ENCODE measurements around the gene ARHGAP31. TPM values are rescaled to one million over a fixed set of nuclear protein-coding genes. Genes with fewer than 3 reads are reported as not detected.

Gene ARHGAP31
- total RNA-seq, 1 experiment from 2014 or later = 7.2 TPM

- ChIA-PET CTCF (interaction anchor here (0.7 to 1.9 kb wide), 3 partner anchors 12 to 160 kb away, joined by 3 to 4 read pairs (median 4); no protein-coding TSS in a partner anchor), POLR2A (no interaction called here)
- Mint-ChIP-seq H3K27me3 (ENCODE audit: low read depth) (peaks cover 3% of the 10 kb centered on the region; the same call in 1 of the 2 replicates), H3K27ac (no peak overlapping the region), H3K4me1 (peaks cover 40% of the 10 kb centered on the region), H3K4me3 (no peak overlapping the region), H3K9me3 (no peaks in the 10 kb centered on the region), H3K36me3 (peaks cover 2% of the 10 kb centered on the region; the same call in 1 of the 2 replicates)
- no peak for DNase-seq (ENCODE audit: low spot score)
- no peak for TF ChIP-seq GRHL2 (CRISPR knock-in tag; IDR thresholded peaks at IDR 0.05; ENCODE audit: insufficient replicate concordance, severe bottlenecking)
- no peak for TF ChIP-seq E2F5 (CRISPR knock-in tag; IDR thresholded peaks at IDR 0.05)
- TF ChIP-seq NFATC4 (CRISPR knock-in tag; IDR thresholded peaks at IDR 0.05) = no peak
- TF ChIP-seq ELF4 (CRISPR knock-in tag; IDR thresholded peaks at IDR 0.05; ENCODE audit: low read depth) = no peak
- TF ChIP-seq ZNF416 (CRISPR knock-in tag; IDR thresholded peaks at IDR 0.05) = no peak
- no peak for TF ChIP-seq ATF6 (CRISPR knock-in tag; IDR thresholded peaks at IDR 0.05)
- no peak for TF ChIP-seq ZNF138 (CRISPR knock-in tag; conservative IDR thresholded peaks at IDR 0.05)
- TF ChIP-seq NFE2L1 (CRISPR knock-in tag; IDR thresholded peaks at IDR 0.05) = no peak
- no peak for TF ChIP-seq FOXP4 (CRISPR knock-in tag; IDR thresholded peaks at IDR 0.05)
- no peak for TF ChIP-seq SMAD3 (CRISPR knock-in tag; IDR thresholded peaks at IDR 0.05; ENCODE audit: borderline replicate concordance)
- TF ChIP-seq PREB (CRISPR knock-in tag; IDR thresholded peaks at IDR 0.05; ENCODE audit: borderline replicate concordance) = no peak
- TF ChIP-seq TEAD1 (CRISPR knock-in tag; IDR thresholded peaks at IDR 0.05) = no peak
- TF ChIP-seq CREM (CRISPR knock-in tag; IDR thresholded peaks at IDR 0.05) = no peak
- no peak for TF ChIP-seq SOX15 (CRISPR knock-in tag; IDR thresholded peaks at IDR 0.05)
- TF ChIP-seq ETV6 (CRISPR knock-in tag; IDR thresholded peaks at IDR 0.05) = no peak
- no peak for TF ChIP-seq ZNF396 (CRISPR knock-in tag; IDR thresholded peaks at IDR 0.05; ENCODE audit: borderline replicate concordance)
- no peak for ATAC-seq
These were observed 106.9 kb downstream of the ARHGAP31 start for GRCh38 chr3:119401069-119401468.

- H3K36me3 Mint-ChIP-seq = peaks cover 2% of the 10 kb centered on the region; the same call in 1 of the 2 replicates
- H3K27ac Mint-ChIP-seq = 0 out of 2 replicates have a peak overlapping the region, but pooled peaks have one; percentile 61
- peaks cover 33% of the 10 kb centered on the region for H3K4me1 Mint-ChIP-seq
- ATAC-seq (peak; percentile 60), DNase-seq (ENCODE audit: low spot score) (no peak)
- POLR2A ChIA-PET = no interaction called here
- H3K9me3 Mint-ChIP-seq = no peaks in the 10 kb centered on the region
- CTCF ChIA-PET = interaction anchor here (0.7 to 1.9 kb wide), 4 partner anchors 13 to 161 kb away, joined by 3 to 4 read pairs (median 4); no protein-coding TSS in a partner anchor
- peaks cover 3% of the 10 kb centered on the region; the same call in 1 of the 2 replicates for H3K27me3 Mint-ChIP-seq (ENCODE audit: low read depth)
- no peak for TF ChIP-seq USF1 (CRISPR knock-in tag; IDR thresholded peaks at IDR 0.05)
- peak; percentile 51; the same call in 1 of the 2 replicates for TF ChIP-seq USF2 (CRISPR knock-in tag; IDR thresholded peaks at IDR 0.05)
- no peak for TF ChIP-seq HMGXB4 (CRISPR knock-in tag; IDR thresholded peaks at IDR 0.05)
- no peak overlapping the region for H3K4me3 Mint-ChIP-seq
These were observed 107.6 kb downstream of the ARHGAP31 start for GRCh38 chr3:119401503-119402440.

Measured in WTC11 (cell line).